Posterior vena cava (tissue), 2 donors: Measurements from ENCODE around the gene NYNRIN. TPM values are rescaled to one million over a fixed set of nuclear protein-coding genes. Genes with fewer than 3 reads are reported as not detected.

Experiments used
- DNase-seq: peaks from one replicate; pipeline ENCODE4 v3.0.0-alpha.2; 2020; ENCODE audit warnings: low spot score
- intact Hi-C, 2 donors: fragments of 100-400 bp; cut with DNase I; formaldehyde crosslinking; loops; one replicate each; pipeline versions ENCODE4 v1.14.1 to v1.14.2; 2022 to 2023
- total RNA-seq, 2 donors: library from RNA; stranded (reverse); fragmentation: NEBNext Ultra II Directional; extraction: Animal tissue kit (Norgen Biotek cat#: 25700); gene quantifications; one replicate each; pipeline ENCODE4 v1.2.1, GENCODE V29; 2021
- donor health status: DM: yes; HTN: yes; CAD: no.
- donor health status: DM: yes; HTN: yes; CAD: no.

The NYNRIN gene
- total RNA-seq, 2 donors from 2014 or later = 13.1 to 15.1 TPM

GRCh38 chr14:24407608-24408325 lies 9.0 kb downstream of the NYNRIN start:
- intact Hi-C loops = no loop called here
- DNase-seq = no peak

- no peak for DNase-seq
- intact Hi-C loops = no loop called here
Measured at GRCh38 chr14:24408764-24409163, 10.0 kb downstream of the NYNRIN start.

GRCh38 chr14:24409192-24409591 lies 10.4 kb downstream of the NYNRIN start:
- intact Hi-C loops = no loop called here
- no peak for DNase-seq

GRCh38 chr14:24409956-24410355 lies 11.2 kb downstream of the NYNRIN start:
- DNase-seq = no peak
- intact Hi-C loops = no loop called here

- intact Hi-C loops = no loop called here
- DNase-seq = no peak
Measured at GRCh38 chr14:24411443-24412389, 12.9 kb downstream of the NYNRIN start.

GRCh38 chr14:24414077-24414476 lies 15.3 kb downstream of the NYNRIN start:
- no peak for DNase-seq

GRCh38 chr14:24414732-24415420 lies 16.1 kb downstream of the NYNRIN start:
- DNase-seq = no peak
- intact Hi-C loops = no loop called here

More at GRCh38 chr14:24414077-24414476, 15.3 kb downstream of the NYNRIN start:
- intact Hi-C loops = no loop called here

- intact Hi-C loops = no loop called here
- no peak for DNase-seq
Measured at GRCh38 chr14:24415421-24416253, 16.8 kb downstream of the NYNRIN start.

- intact Hi-C loops = no loop called here
Measured at GRCh38 chr14:24416254-24416931, 17.6 kb downstream of the NYNRIN start.

GRCh38 chr14:24416932-24417619 lies 18.3 kb downstream of the NYNRIN start:
- DNase-seq = peak; percentile 73
- intact Hi-C loops = no loop called here

More at GRCh38 chr14:24416254-24416931, 17.6 kb downstream of the NYNRIN start:
- peak; percentile 78 for DNase-seq

- intact Hi-C loops = no loop called here
- peak; percentile 65 for DNase-seq
Measured at GRCh38 chr14:24417832-24418491, 19.2 kb downstream of the NYNRIN start.

GRCh38 chr14:24418492-24418873 lies 19.7 kb downstream of the NYNRIN start:
- DNase-seq = peak; percentile 47
- intact Hi-C loops = no loop called here

GRCh38 chr14:24422261-24422660 lies 23.5 kb downstream of the NYNRIN start:
- intact Hi-C loops = no loop called here
- DNase-seq = no peak

- no peak for DNase-seq
- intact Hi-C loops = no loop called here
Measured at GRCh38 chr14:24422694-24423601, 24.1 kb downstream of the NYNRIN start.

- intact Hi-C loops = no loop called here
- no peak for DNase-seq
Measured at GRCh38 chr14:24425704-24426103, 26.9 kb downstream of the NYNRIN start.

- no peak for DNase-seq
- intact Hi-C loops = no loop called here
Measured at GRCh38 chr14:24426150-24426911, 27.5 kb downstream of the NYNRIN start.
